ENCODE measurements around the gene UBE2QL1.

Gene UBE2QL1

DNA sequence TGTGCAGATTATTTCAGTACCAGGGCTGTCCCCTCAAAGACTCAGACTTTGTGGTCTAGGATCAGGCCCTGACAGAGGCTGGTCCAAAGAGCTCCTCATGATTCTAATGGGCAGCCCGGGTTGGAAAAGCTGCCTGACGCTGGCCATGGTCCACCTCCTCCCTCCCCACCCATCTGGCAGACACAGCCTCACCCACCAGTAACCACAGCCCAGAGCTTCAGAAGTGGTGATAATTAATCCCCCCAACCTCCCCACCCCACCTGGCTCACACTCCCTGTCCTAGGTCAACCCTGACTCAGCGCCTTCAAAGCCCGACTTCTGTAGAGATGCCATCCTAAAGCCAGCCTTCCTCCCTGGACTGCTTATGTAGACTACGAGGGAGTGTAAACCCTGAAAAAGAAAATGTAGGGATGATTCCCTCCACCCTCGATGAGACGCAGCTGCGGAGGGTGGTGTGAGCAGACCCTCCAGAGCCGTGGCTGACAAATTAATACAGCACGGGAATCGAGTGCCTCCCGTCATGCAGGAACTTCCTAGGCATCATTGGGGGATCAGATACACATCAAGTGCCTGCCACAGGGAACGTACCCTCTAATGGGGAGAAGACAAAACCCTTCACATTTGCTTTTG lies 7.0 kb downstream of the UBE2QL1 start:
- DNase-seq = no peak

- no peak for DNase-seq
Measured at GRCh38 chr5:6456766-6457370, 8.2 kb downstream of the UBE2QL1 start.

DNA sequence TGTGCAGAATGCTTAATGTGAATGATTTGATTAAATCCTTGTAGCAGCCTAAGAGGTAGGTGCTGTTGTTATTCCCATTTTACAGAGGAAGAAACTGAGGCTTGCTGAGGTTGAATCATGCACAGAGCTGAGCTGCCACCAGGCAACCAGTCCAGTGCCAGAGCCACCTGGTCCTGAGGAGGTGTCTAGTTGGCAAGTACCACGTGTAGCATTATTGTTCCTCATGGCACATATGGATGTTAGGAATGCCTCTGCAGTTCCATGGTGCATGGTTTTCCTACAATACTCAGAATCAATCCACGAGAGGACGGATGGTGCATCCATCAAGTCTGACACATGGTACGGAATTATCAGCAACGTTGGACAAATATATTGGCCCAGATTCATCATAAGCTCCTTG lies 8.9 kb downstream of the UBE2QL1 start:
- no peak for DNase-seq

- no peak for DNase-seq
Measured at GRCh38 chr5:6458833-6459232, 10.2 kb downstream of the UBE2QL1 start.

DNA sequence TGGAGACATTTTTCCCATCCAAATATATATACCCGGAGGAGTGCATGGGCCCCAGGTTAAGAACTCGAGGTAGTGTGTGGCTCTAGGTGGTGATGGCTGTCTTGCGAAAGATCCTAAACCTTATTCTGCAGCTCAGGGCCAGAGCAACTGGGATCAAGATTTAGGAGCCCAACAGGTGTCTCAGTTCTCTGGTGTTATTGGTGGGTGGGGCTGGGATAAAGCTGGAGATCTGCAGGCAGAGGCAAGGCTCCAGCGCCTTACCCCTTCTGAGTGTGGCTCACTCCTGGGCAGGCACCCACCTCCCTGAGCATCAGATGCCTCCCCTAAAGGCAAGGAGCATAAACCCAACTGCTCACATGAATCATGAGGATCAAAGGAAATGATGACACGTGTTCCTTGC lies 11.2 kb downstream of the UBE2QL1 start:
- no peak for DNase-seq

- no peak for DNase-seq
Measured at GRCh38 chr5:6461006-6461405, 12.3 kb downstream of the UBE2QL1 start.

GRCh38 chr5:6461793-6462650 lies 13.4 kb downstream of the UBE2QL1 start:
- no peak for DNase-seq

GRCh38 chr5:6462671-6463070 lies 14.0 kb downstream of the UBE2QL1 start:
- no peak for DNase-seq

- DNase-seq = no peak
Measured at GRCh38 chr5:6464441-6464840, 15.8 kb downstream of the UBE2QL1 start.

DNA sequence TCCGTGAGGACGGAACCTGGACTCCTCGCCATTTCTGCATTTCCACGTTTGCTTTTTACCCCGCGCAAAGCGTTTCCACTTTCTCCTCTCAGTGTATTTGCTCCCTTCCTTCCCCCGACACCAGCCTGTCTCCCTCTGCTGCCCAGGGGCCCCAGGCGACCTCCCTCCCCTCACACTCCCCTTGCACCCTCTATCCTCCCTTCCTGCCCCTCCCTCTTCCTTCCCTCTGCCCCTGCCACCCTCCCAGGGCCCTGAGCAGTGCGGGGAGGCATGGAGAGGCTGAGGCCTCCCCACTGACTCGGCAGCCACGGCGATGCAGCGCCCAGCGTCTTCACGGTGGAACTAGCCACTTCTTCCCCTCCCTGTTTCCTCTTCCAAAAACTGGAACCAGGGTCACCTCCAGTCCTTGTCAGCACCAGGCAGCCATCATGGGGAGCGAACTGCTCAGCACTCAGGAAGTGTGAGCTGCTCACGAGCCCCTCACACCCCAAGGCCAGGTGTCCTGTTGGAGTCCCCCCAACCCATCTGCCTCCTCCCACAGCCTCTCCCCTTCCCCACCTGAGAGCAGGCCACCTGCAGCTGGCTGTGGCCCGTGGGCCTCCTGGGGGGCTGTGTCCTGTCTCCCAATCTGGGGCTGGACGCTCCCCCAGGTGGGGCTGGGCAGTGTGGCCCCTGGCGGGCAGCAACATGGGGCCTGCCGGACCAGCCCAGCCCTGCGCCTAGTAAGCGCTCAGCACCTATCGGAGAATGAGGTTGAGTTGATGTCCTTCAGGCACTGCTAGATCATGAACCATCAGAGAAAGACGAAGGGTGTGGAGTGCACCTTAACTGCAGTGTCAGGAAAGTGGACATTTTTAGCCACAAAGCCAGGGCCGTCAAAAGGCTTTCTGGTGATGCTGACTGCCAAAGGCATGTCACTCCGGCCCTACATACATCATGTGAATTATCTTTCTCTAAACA lies 17.5 kb downstream of the UBE2QL1 start:
- DNase-seq = no peak

DNA sequence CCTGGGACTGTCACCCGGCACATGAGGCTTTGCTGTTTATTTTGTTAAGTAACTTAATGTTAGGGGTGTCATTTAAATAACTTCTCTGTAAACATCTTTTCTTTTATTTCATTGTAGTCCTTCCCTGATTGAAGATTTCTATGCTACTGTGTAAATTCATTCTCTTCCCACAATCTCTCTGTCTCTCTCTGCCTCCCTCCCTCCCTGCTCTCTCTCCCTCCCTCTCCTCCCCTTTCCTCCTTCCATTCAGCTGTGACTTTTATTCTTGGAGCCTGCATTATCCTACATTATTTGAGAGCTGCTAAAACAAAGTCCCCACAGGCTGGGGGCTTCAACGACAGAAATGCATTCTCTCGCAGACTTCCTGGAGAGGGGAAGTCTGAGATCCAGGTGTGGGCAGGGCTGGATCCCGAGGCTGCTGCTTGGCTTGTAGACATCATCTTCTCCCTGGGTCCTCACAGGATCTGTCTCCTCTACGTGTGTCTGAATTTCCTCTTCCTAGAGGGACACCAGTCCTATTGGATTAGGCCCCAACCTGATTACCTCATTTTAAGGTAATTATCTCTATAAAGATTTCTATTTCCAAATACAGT lies 18.4 kb downstream of the UBE2QL1 start:
- DNase-seq = no peak

- no peak for DNase-seq
Measured at GRCh38 chr5:6467591-6467990, 18.9 kb downstream of the UBE2QL1 start.

DNA sequence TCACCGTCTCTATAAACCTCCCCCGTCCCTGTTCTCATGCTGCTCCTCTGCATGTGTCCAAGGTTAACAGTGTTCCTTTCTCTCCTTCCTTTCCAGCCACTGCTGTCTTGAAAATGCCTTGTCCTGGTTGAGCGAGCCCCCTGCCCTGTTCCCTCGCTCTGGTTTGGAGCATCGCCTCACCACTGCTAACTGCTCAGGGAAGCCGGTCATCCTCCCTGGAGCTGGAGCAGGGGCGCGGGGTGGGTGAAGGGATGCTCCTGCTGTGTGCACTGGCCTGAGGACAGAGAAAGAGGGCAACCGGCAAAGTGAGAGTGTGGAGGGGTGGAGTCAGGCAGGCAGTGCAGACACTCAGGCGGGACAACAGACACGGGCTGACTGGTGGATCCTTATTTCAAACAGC lies 19.4 kb downstream of the UBE2QL1 start:
- no peak for DNase-seq

- DNase-seq = no peak
Measured at GRCh38 chr5:6468870-6469269, 20.2 kb downstream of the UBE2QL1 start.

- no peak for DNase-seq
Measured at GRCh38 chr5:6469836-6470235, 21.2 kb downstream of the UBE2QL1 start.

DNA sequence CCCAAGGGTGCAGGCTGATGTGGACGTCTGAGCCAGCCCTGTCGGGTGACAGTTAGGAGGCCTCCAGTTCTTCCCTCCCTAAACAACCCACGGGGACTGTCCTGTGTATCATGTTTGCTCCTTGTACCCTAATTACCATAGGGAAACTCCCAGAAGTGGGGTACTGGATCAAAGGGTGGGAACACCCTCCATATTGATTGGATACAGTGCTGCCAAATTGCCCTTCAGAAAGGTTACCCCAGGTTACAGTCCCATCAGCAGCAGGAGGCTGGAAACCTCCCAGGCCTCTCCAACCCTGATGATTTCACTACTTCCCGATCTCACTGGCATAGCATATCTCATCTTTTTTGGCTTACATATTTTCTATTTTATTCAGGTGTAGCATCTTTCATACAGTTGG lies 22.0 kb downstream of the UBE2QL1 start:
- DNase-seq = no peak

- DNase-seq = no peak
Measured at GRCh38 chr5:6471252-6471651, 22.6 kb downstream of the UBE2QL1 start.

- DNase-seq = no peak
Measured at GRCh38 chr5:6472792-6473191, 24.1 kb downstream of the UBE2QL1 start.

DNA sequence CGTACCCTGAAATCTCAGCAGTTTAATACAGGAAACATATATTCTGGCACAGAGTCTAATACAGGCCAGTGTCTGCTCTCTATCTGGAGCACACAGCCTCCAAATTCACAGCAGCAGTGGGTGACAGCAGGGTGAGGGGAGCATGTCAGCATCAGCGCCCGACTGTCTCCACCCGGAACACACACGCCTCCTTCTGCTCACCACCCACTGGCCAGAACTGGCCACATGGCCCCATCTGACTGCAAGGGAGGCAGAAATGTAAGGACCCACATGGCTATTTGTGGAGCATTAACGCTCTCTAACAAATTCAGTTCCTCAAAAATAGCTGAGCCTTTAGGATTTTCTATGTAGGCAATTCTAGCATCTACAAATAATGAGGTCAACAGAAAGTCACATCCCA lies 24.6 kb downstream of the UBE2QL1 start:
- no peak for DNase-seq

- no peak for DNase-seq
Measured at GRCh38 chr5:6475626-6476312, 27.1 kb downstream of the UBE2QL1 start.

GRCh38 chr5:6476313-6476661 lies 27.6 kb downstream of the UBE2QL1 start:
- no peak for DNase-seq

GRCh38 chr5:6478793-6479192 lies 30.1 kb downstream of the UBE2QL1 start:
- DNase-seq = no peak

Measured in activated gamma-delta T cell (primary cell).